Upper lobe of left lung (tissue), 4 donors: ENCODE data around the gene RETREG2.

ENCODE experiments used
- POLR2A ChIP-seq, 4 donors: fragments of 450-650 bp; IDR thresholded peaks; one replicate each; pipeline ENCODE4 v1.5.1; 2016 to 2017; ENCODE audit warnings: antibody characterized with exemption in 4 of 4, mild to moderate bottlenecking in 2 of 4
- POLR2AphosphoS5 ChIP-seq, 2 donors: sonication (generic); formaldehyde crosslinking; IDR thresholded peaks; one replicate each; pipeline ENCODE4 v1.5.1; 2017; ENCODE audit warnings: antibody characterized with exemption in 2 of 2
- TF ChIP-seq, protein P1 (sequence below), 6 experiments: fragments of 450-650 bp in 4 of 6; fragments of 200-600 bp in 2 of 6; sonication (generic) in 2 of 6; IDR thresholded peaks; one replicate each; pipeline ENCODE4 v1.5.1; 2016 to 2019; ENCODE audit warnings: antibody characterized with exemption in 6 of 6

- TF ChIP-seq, protein P1, sequence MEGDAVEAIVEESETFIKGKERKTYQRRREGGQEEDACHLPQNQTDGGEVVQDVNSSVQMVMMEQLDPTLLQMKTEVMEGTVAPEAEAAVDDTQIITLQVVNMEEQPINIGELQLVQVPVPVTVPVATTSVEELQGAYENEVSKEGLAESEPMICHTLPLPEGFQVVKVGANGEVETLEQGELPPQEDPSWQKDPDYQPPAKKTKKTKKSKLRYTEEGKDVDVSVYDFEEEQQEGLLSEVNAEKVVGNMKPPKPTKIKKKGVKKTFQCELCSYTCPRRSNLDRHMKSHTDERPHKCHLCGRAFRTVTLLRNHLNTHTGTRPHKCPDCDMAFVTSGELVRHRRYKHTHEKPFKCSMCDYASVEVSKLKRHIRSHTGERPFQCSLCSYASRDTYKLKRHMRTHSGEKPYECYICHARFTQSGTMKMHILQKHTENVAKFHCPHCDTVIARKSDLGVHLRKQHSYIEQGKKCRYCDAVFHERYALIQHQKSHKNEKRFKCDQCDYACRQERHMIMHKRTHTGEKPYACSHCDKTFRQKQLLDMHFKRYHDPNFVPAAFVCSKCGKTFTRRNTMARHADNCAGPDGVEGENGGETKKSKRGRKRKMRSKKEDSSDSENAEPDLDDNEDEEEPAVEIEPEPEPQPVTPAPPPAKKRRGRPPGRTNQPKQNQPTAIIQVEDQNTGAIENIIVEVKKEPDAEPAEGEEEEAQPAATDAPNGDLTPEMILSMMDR (IDR thresholded peaks at IDR 0.05), result no peak
- TF ChIP-seq POLR2AphosphoS5 (IDR thresholded peaks at IDR 0.05) (no peak), POLR2A (IDR thresholded peaks at IDR 0.05) (peak in 1 of 4 donors; percentile 20)
These were observed 52.0 kb downstream of the RETREG2 start for GRCh38 chr2:219230059-219230540.
